AG09309 (cell line): ENCODE measurements around the gene LARGE1.

ENCODE experiments used
- DNase-seq: peaks from one replicate; pipeline ENCODE4 v3.0.0-alpha.2; 2010; ENCODE audit warnings: low read depth
- H3K4me3 ChIP-seq: 2 replicates; pipeline ENCODE4 v1.5.1; 2011; ENCODE audit warnings: mild to moderate bottlenecking, low read depth, low read length, moderate library complexity; ENCODE audit not compliant: control insufficient read depth
- CTCF ChIP-seq: IDR thresholded peaks from 2 replicates; pipeline ENCODE4 v1.5.1; 2011; ENCODE audit warnings: mild to moderate bottlenecking, low read depth, low read length, inconsistent platforms; ENCODE audit not compliant: insufficient read depth, control insufficient read depth; ENCODE audit errors: missing control alignments

The LARGE1 gene

GRCh38 chr22:33677536-33677935 is 242.7 kb downstream of the LARGE1 start:
- H3K4me3 ChIP-seq, result no peak overlapping the region
- no peak for TF ChIP-seq CTCF
- no peak for DNase-seq

- no peak for DNase-seq
- no peak overlapping the region for H3K4me3 ChIP-seq
- no peak for TF ChIP-seq CTCF
Measured at GRCh38 chr22:33674357-33674756, 245.9 kb downstream of the LARGE1 start.

GRCh38 chr22:33669746-33670145 is 250.5 kb downstream of the LARGE1 start:
- H3K4me3 ChIP-seq, result no peak overlapping the region
- TF ChIP-seq CTCF, result no peak
- DNase-seq, result no peak

- no peak for TF ChIP-seq CTCF
- H3K4me3 ChIP-seq, result no peak overlapping the region
- DNase-seq, result no peak
Measured at GRCh38 chr22:33666961-33667619, 253.2 kb downstream of the LARGE1 start.

GRCh38 chr22:33666279-33666960 is 253.9 kb downstream of the LARGE1 start:
- no peak overlapping the region for H3K4me3 ChIP-seq
- no peak for DNase-seq
- TF ChIP-seq CTCF, result no peak

- DNase-seq, result peak; percentile 5
- no peak for TF ChIP-seq CTCF
- H3K4me3 ChIP-seq, result no peak overlapping the region
Measured at GRCh38 chr22:33659448-33659847, 260.8 kb downstream of the LARGE1 start.
